ENCODE data around the gene ALG1. TPM values are rescaled to one million over a fixed set of nuclear protein-coding genes. Genes with fewer than 3 reads are reported as not detected.

Gene ALG1
- total RNA-seq, 1 experiment from 2014 or later, result 36.2 TPM

- WGBS (ENCODE audit: extremely low coverage, insufficient read length, low lambda C conversion rate), result no CpG with 5 or more reads among the region's 12 CpGs
- H3K36me3 Mint-ChIP-seq (ENCODE audit: insufficient read depth in 1 of 3, low read depth in 3 of 3), result peaks cover 18 to 30% (median 28%) of the 10 kb centered on the region in 3 experiments; a peak in 6 of 7 replicates
- no peak overlapping the region for H3K27ac ChIP-seq (ENCODE audit: insufficient read length, low read depth, low read length)
These were observed 963 bp downstream of the ALG1 start for GRCh38 chr16:5072334-5073278.

More at GRCh38 chr16:5072334-5073278, 963 bp downstream of the ALG1 start:
- Histone ChIP-seq H3K4ac (ENCODE audit: low read depth, low read length) (no peak overlapping the region), H4K8ac (replicated peaks; ENCODE audit: insufficient read length, low read depth, low read length) (no peak overlapping the region), H3K4me2 (ENCODE audit: insufficient read depth, insufficient read length, low read length) (peak overlapping the region; percentile 89), H3K79me2 (ENCODE audit: insufficient read depth, low read length) (peaks cover 5% of the 10 kb centered on the region; the same call in 1 of the 2 replicates), H3K14ac (ENCODE audit: insufficient read depth, low read length) (no peak overlapping the region), H3K9ac (ENCODE audit: extremely low read depth, insufficient read length, low read length) (peak overlapping the region; percentile 47), H2BK120ac (ENCODE audit: low read depth, low read length, poor library complexity, severe bottlenecking) (no peak overlapping the region), H3K23ac (ENCODE audit: insufficient read length, low read depth, low read length) (no peak overlapping the region), H3K18ac (ENCODE audit: insufficient read length, low read depth, low read length) (peak overlapping the region; percentile 6), H4K20me1 (ENCODE audit: control insufficient read depth, insufficient read depth, insufficient read length) (no peaks in the 10 kb centered on the region), H2AK5ac (ENCODE audit: insufficient read length, low read length) (no peak overlapping the region), H3K56ac (ENCODE audit: insufficient read length, low read depth, low read length) (no peak overlapping the region), H3T11ph (ENCODE audit: low read length) (no peak overlapping the region), H3K23me2 (ENCODE audit: insufficient read length, low read depth, low read length, poor library complexity, severe bottlenecking) (peaks cover 7% of the 10 kb centered on the region), H2BK20ac (ENCODE audit: low read depth, low read length, poor library complexity, severe bottlenecking) (no peak overlapping the region), H3K4me1 (ENCODE audit: insufficient read depth, low read length) (no peaks in the 10 kb centered on the region), H3K9me3 (ENCODE audit: control insufficient read depth, low read depth, low read length) (no peaks in the 10 kb centered on the region), H4K91ac (ENCODE audit: insufficient read length, low read depth, low read length) (no peak overlapping the region), H4K5ac (ENCODE audit: insufficient read length, low read depth, low read length) (peak overlapping the region; percentile 46), H2BK12ac (ENCODE audit: insufficient read length, low read depth, low read length) (no peak overlapping the region), H3K79me1 (ENCODE audit: insufficient read depth, low read depth, low read length, poor library complexity, severe bottlenecking) (peaks cover 4% of the 10 kb centered on the region), H2BK5ac (ENCODE audit: insufficient read length, low read length) (no peak overlapping the region), H2BK15ac (ENCODE audit: low read depth, low read length) (no peak overlapping the region), H3K27me3 (ENCODE audit: insufficient read depth, low read length) (no peaks in the 10 kb centered on the region), H2AFZ (ENCODE audit: low read length) (no peak overlapping the region)
- peaks cover 12 to 15% of the 10 kb centered on the region in 2 experiments for H3K4me1 Mint-ChIP-seq
- H3K9me3 Mint-ChIP-seq, result no peaks in the 10 kb centered on the region; a peak in 2 of 5 replicates
- TF ChIP-seq CTCF (conservative IDR thresholded peaks at IDR 0.05), result no peak
- peak overlapping the region; percentile 63 to 99 (median 98); a peak in 5 of 7 replicates for H3K27ac Mint-ChIP-seq
- no peaks in the 10 kb centered on the region; the same call in 1 of the 2 replicates for H3K27me3 Mint-ChIP-seq (ENCODE audit: low read depth)
- peak overlapping the region; percentile 92 to 96 for H3K4me3 Mint-ChIP-seq
- no peak for DNase-seq
